A172 (cell line): Measurements from ENCODE around the gene PIP5K1C. TPM values are rescaled to one million over a fixed set of nuclear protein-coding genes. Genes with fewer than 3 reads are reported as not detected.

Experiments used
- DNase-seq: peaks from one replicate; pipeline ENCODE4 v3.0.0-alpha.2; 2015; ENCODE audit warnings: low spot score
- total RNA-seq: library from RNA; depleted of rRNA; stranded (reverse); fragments of >200 nt; shearing (Covaris generic); gene quantifications from 2 replicates; pipeline ENCODE4 v1.2.3, GENCODE V29; 2014

The PIP5K1C gene
- total RNA-seq, 1 experiment from 2014 or later: 18.8 TPM

GRCh38 chr19:3646336-3647092 lies 53.8 kb downstream of the PIP5K1C start:
- no peak for DNase-seq

- DNase-seq: no peak
Observed at GRCh38 chr19:3645726-3646125, 54.5 kb downstream of the PIP5K1C start.

- no peak for DNase-seq
Observed at GRCh38 chr19:3645067-3645396, 55.2 kb downstream of the PIP5K1C start.

- peak; percentile 74 for DNase-seq
Observed at GRCh38 chr19:3644351-3645066, 55.8 kb downstream of the PIP5K1C start.

GRCh38 chr19:3643674-3644313 lies 56.5 kb downstream of the PIP5K1C start:
- DNase-seq: no peak

- no peak for DNase-seq
Observed at GRCh38 chr19:3642987-3643673, 57.1 kb downstream of the PIP5K1C start.

- DNase-seq: no peak
Observed at GRCh38 chr19:3642296-3642695, 58.0 kb downstream of the PIP5K1C start.

- DNase-seq: no peak
Observed at GRCh38 chr19:3641515-3642269, 58.6 kb downstream of the PIP5K1C start.

- no peak for DNase-seq
Observed at GRCh38 chr19:3639479-3639878, 60.8 kb downstream of the PIP5K1C start.

GRCh38 chr19:3638208-3639193 lies 61.8 kb downstream of the PIP5K1C start:
- DNase-seq: no peak

GRCh38 chr19:3637621-3638020 lies 62.6 kb downstream of the PIP5K1C start:
- no peak for DNase-seq

- no peak for DNase-seq
Observed at GRCh38 chr19:3636962-3637361, 63.3 kb downstream of the PIP5K1C start.

- no peak for DNase-seq
Observed at GRCh38 chr19:3636506-3636905, 63.8 kb downstream of the PIP5K1C start.

GRCh38 chr19:3634496-3635045 lies 65.7 kb downstream of the PIP5K1C start:
- no peak for DNase-seq

GRCh38 chr19:3633559-3633988 lies 66.7 kb downstream of the PIP5K1C start:
- DNase-seq: no peak

GRCh38 chr19:3632739-3633558 lies 67.3 kb downstream of the PIP5K1C start:
- DNase-seq: no peak

GRCh38 chr19:3632098-3632497 lies 68.2 kb downstream of the PIP5K1C start:
- no peak for DNase-seq

- no peak for DNase-seq
Observed at GRCh38 chr19:3631053-3631861, 69.0 kb downstream of the PIP5K1C start.
